GM10266 (cell line): Measurements from ENCODE around the gene B3GALT4.

ENCODE experiments used
- DNase-seq: peaks from one replicate; pipeline ENCODE4 v3.0.0; 2012; ENCODE audit errors: extremely low spot score
- CTCF ChIP-seq: IDR thresholded peaks from 2 replicates; pipeline ENCODE4 v1.5.1; 2012; ENCODE audit warnings: mild to moderate bottlenecking, low read depth; ENCODE audit not compliant: control insufficient read depth, insufficient read depth; ENCODE audit errors: missing control alignments

The B3GALT4 gene

DNA sequence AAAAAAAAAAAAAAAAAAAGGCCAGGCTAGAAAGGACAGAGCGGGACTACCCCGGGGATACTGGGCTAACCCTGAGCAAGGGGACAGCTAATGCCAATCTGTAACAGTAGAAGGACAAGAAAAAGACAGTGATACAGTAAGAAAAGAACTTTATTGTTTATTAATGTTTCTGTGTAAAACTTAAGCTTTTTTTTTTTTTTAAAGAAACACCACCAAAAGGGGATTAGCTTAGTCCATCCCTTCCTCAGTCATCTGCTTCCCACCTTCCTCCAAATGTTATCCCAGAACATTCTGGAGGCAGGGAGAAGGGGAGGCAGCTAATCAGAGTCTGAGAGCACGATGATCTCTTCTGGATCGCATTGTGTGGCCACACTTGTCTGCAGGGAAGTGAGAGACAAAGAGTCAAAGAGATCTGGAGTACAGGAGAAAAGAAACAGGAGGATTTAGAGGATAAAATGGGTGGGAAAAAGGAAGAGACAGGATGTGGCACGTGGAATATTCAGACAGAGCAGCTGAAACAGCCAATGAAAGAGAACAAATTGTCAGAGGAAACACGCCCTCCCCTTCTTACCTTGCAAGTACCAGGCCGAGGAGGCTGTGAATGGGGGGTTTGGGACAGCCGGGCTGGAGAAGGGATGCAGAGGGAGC, 41.6 kb downstream of the B3GALT4 start:
- no peak for DNase-seq
- TF ChIP-seq CTCF: no peak

GRCh38 chr6:33319939-33320314, 43.0 kb downstream of the B3GALT4 start:
- no peak for DNase-seq
- TF ChIP-seq CTCF: no peak

DNA sequence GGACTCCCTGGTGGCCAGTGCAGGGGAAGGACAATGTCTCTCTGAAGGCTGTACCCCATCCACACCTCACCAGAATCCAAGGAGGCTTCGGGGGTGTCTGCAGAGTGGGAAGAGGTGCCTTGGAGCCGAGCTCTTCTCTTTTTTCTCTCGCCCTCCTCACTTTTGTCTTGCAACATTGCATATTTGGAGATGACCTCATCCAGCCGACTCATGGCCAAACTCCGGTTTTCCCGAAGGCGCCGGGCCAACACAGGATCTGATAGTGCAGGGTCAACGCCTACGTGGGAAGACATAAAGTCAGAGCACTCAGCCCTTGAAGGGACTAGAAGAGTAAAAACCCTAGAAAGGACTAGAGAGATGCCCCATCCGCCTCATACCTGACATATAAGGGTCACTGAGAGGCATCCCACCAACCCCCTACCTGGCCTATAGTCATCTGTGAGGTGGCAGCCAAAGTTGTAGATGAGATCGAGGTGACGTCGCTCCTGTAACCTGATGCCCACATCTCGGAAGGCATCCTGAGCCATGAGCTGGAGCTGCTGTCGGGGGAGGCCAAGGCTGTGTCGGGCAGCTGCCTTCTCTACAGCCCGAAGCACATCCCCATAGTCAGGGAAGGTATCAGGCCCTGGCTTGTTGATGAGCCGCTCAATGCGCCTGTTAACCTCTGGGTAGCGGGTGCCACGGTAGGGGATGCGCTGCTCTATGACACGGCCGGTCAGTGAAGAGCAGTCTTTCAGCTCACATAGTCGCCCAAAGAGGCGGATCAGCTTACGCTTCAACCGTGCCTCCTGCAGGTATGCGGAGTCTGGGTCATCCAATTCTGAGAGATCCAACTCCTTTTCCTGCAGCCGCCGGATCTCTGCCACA, 43.6 kb downstream of the B3GALT4 start:
- TF ChIP-seq CTCF: no peak
- DNase-seq: no peak

GRCh38 chr6:33321227-33321626, 44.3 kb downstream of the B3GALT4 start:
- no peak for TF ChIP-seq CTCF
- no peak for DNase-seq

GRCh38 chr6:33323623-33323948, 46.7 kb downstream of the B3GALT4 start:
- no peak for TF ChIP-seq CTCF
- no peak for DNase-seq

DNA sequence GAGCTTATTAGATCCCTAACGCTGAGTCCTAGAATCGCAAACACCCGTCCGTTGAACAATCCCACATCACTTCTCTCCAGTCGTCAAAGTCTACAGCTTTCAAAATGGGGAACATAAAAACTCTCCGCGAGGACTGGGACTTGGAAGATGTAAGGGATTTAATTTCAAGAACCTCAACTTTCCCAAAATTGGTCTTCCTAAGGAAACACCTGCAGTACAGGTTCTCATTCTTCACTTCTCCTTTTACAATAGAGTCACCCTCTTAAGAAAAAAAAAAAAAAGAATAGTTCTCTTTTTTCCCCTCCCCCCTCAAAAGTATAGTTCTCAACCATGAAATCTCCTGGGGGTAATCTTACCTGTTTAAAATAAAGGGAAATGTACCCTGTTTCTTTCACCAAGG, 47.2 kb downstream of the B3GALT4 start:
- DNase-seq: no peak
- no peak for TF ChIP-seq CTCF
